Activated CD4-positive, alpha-beta T cell treated with anti-CD3 and anti-CD28 coated beads for 4 hours (primary cell): ENCODE results near the gene SLC52A1.
"Not testable (repeated sequence)": the region's sequence is repeated elsewhere in the genome, so short reads cannot be mapped to it uniquely, and the experiment has no call there.

Experiments
- DNase-seq, 2 donors: peaks; one replicate each; pipeline ENCODE4 v3.0.0-alpha.2; 2020

Gene SLC52A1

GRCh38 chr17:5030168-5030567, 5.1 kb downstream of the SLC52A1 start:
- not testable (repeated sequence) for DNase-seq

- no peak for DNase-seq
Measured at GRCh38 chr17:5027916-5028315, 7.3 kb downstream of the SLC52A1 start.

GRCh38 chr17:5027299-5027698, 7.9 kb downstream of the SLC52A1 start:
- DNase-seq, result no peak

- DNase-seq, result no peak
Measured at GRCh38 chr17:5024604-5025003, 10.6 kb downstream of the SLC52A1 start.

GRCh38 chr17:5023588-5024147, 11.6 kb downstream of the SLC52A1 start:
- no peak for DNase-seq

- no peak for DNase-seq
Measured at GRCh38 chr17:5022171-5022711, 13.0 kb downstream of the SLC52A1 start.

- DNase-seq, result no peak
Measured at GRCh38 chr17:5020502-5021023, 14.7 kb downstream of the SLC52A1 start.

- DNase-seq, result peak; percentile 33 to 43
Measured at GRCh38 chr17:5019475-5019956, 15.7 kb downstream of the SLC52A1 start.

- no peak for DNase-seq
Measured at GRCh38 chr17:5014357-5014756, 20.9 kb downstream of the SLC52A1 start.

GRCh38 chr17:5011928-5012327, 23.3 kb downstream of the SLC52A1 start:
- no peak for DNase-seq

GRCh38 chr17:5003214-5003867, 31.9 kb downstream of the SLC52A1 start:
- DNase-seq, result no peak

GRCh38 chr17:5002121-5002788, 33.0 kb downstream of the SLC52A1 start:
- DNase-seq, result no peak

- DNase-seq, result no peak
Measured at GRCh38 chr17:5000237-5000639, 35.0 kb downstream of the SLC52A1 start.

- DNase-seq, result no peak
Measured at GRCh38 chr17:4999430-5000093, 35.7 kb downstream of the SLC52A1 start.

GRCh38 chr17:4998732-4999429, 36.3 kb downstream of the SLC52A1 start:
- no peak for DNase-seq

GRCh38 chr17:4998027-4998731, 37.0 kb downstream of the SLC52A1 start:
- DNase-seq, result no peak

GRCh38 chr17:4997302-4998026, 37.8 kb downstream of the SLC52A1 start, which contains the start of the genes INCA1 and KIF1C:
TSS of gene INCA1 (minus strand) at chr17:4997522. CDS start at chr17:4994437, 3,085 bp downstream.
TSS of gene KIF1C (plus strand) at chr17:4997950. CDS start at chr17:5000247, 2,297 bp downstream.
- peak; percentile 88 to 90 for DNase-seq

- no peak for DNase-seq
Measured at GRCh38 chr17:4994081-4994595, 41.1 kb downstream of the SLC52A1 start.

GRCh38 chr17:4987767-4988567, 47.3 kb downstream of the SLC52A1 start:
- DNase-seq, result no peak
